HepG2 (cell line): Measurements from ENCODE around the gene SYNPO. TPM values are rescaled to one million over a fixed set of nuclear protein-coding genes. Genes with fewer than 3 reads are reported as not detected.

Experiments used
- ATAC-seq: fragments of 200-7000 bp; cut with Tn5 transposase; 3 replicates; pipeline ENCODE4 v1.9.1; 2020; ENCODE audit warnings: mild to moderate bottlenecking, moderate library complexity
- BruUV-seq: library from RNA; stranded (reverse); fragments of 400-500 nt; replicated peaks from 2 replicates; lab custom pipeline; 2021; lab: Mats Ljungman, UMichigan
- CTCF ChIA-PET: fragments of 300-600 bp; formaldehyde crosslinking; extraction: SDS; loops from one replicate; lab custom pipeline; 2021; ENCODE audit warnings: low total read pairs, inconsistent platforms, low intra/inter-chr PET ratio; lab: Yijun Ruan, JAX
- POLR2A ChIA-PET: fragments of 350-600 bp; sonication (Branson Sonifier 250); formaldehyde crosslinking; loops from one replicate; lab custom pipeline; 2020; ENCODE audit warnings: antibody characterized with exemption, inconsistent platforms; lab: Yijun Ruan, JAX
- DNase-seq: peaks from one replicate; pipeline ENCODE4 v3.0.0-alpha.2; 2015; ENCODE audit warnings: low spot score
- FAIRE-seq: peaks from 3 replicates; lab custom pipeline; 2011; peaks lifted over from hg19 to GRCh38; lab: Jason Lieb, UNC
- H2AFZ ChIP-seq: one replicate; pipeline ENCODE4 v1.6.1; 2011; ENCODE audit warnings: low read length, inconsistent platforms
- H3K27ac ChIP-seq: fragments of 300-600 bp; 3 replicates; pipeline ENCODE4 v1.8.0; 2011; ENCODE audit warnings: mixed run types, mild to moderate bottlenecking, mixed read lengths, low read length, inconsistent platforms; ENCODE audit not compliant: insufficient read depth; ENCODE audit errors: extremely low read length
- H3K27me3 ChIP-seq, 2 experiments: fragments of 200-600 bp in 1 of 2; 2 replicates in 1 of 2; 3 replicates in 1 of 2; pipeline versions ENCODE4 v1.6.0 to v1.8.0; 2011; ENCODE audit warnings: low read length in 2 of 2, mild to moderate bottlenecking in 2 of 2, moderate library complexity in 2 of 2, inconsistent platforms in 1 of 2; ENCODE audit not compliant: insufficient read depth in 2 of 2, control insufficient read depth in 1 of 2
- H3K36me3 ChIP-seq, 2 experiments: fragments of 200-600 bp in 1 of 2; replicated peaks in 1 of 2; 2 replicates in 1 of 2; 3 replicates in 1 of 2; pipeline versions ENCODE4 v1.5.1 to v1.8.0; 2011; ENCODE audit warnings: low read length in 2 of 2, inconsistent platforms in 1 of 2; ENCODE audit not compliant: insufficient read depth in 2 of 2, control insufficient read depth in 1 of 2
- H3K4me1 ChIP-seq: 2 replicates; pipeline ENCODE4 v1.5.1; 2012; ENCODE audit warnings: low read length, inconsistent platforms; ENCODE audit not compliant: insufficient read depth
- H3K4me2 ChIP-seq: 2 replicates; pipeline ENCODE4 v1.6.0; 2011; ENCODE audit warnings: low read depth, low read length, inconsistent platforms
- H3K4me3 ChIP-seq, 3 experiments: fragments of 200-600 bp in 1 of 3; sonication (generic), shearing (Covaris generic) in 1 of 3; replicated peaks in 1 of 3; 2 replicates each; pipeline ENCODE4 v1.5.1; 2011 to 2016; ENCODE audit warnings: low read length in 3 of 3, inconsistent platforms in 2 of 3, low read depth in 2 of 3, mild to moderate bottlenecking in 2 of 3, control low read depth in 1 of 3, mixed read lengths in 1 of 3; ENCODE audit not compliant: insufficient read depth in 1 of 3
- H3K79me2 ChIP-seq: one replicate; pipeline ENCODE4 v1.6.1; 2011; ENCODE audit warnings: low read length, inconsistent platforms; ENCODE audit not compliant: insufficient read depth
- H3K9ac ChIP-seq: 2 replicates; pipeline ENCODE4 v1.6.0; 2011; ENCODE audit warnings: mild to moderate bottlenecking, low read depth, low read length, inconsistent platforms; ENCODE audit not compliant: insufficient read depth
- H3K9me3 ChIP-seq: 2 replicates; pipeline ENCODE4 v1.5.1; 2012; ENCODE audit warnings: mild to moderate bottlenecking, low read length
- H4K20me1 ChIP-seq: 2 replicates; pipeline ENCODE4 v1.6.0; 2011; ENCODE audit warnings: inconsistent platforms, mild to moderate bottlenecking, low read length, moderate library complexity; ENCODE audit not compliant: insufficient read depth
- FOXA1 ChIP-seq, 2 experiments: fragments of 450-650 bp in 1 of 2; sonication (generic) in 1 of 2; formaldehyde crosslinking in 1 of 2; IDR thresholded peaks; 2 replicates each; pipeline versions ENCODE4 v1.4.0 to v1.6.1; 2016 to 2020; ENCODE audit warnings: missing genetic modification reagents in 1 of 2
- HNRNPH1 ChIP-seq: fragments of 200-400 bp; formaldehyde crosslinking; optimal IDR thresholded peaks from 2 replicates; pipeline ENCODE3; 2017; ENCODE audit warnings: mild to moderate bottlenecking, low read depth, low read length
- KDM5A ChIP-seq: fragments of 200-600 bp; sonication (generic); IDR thresholded peaks from 2 replicates; pipeline ENCODE4 v1.7.0; 2018; ENCODE audit warnings: antibody characterized with exemption, mild to moderate bottlenecking, low read length, borderline replicate concordance
- TFDP2 ChIP-seq: sonication (generic); formaldehyde crosslinking; IDR thresholded peaks from 2 replicates; pipeline ENCODE4 v1.4.0; 2020; ENCODE audit warnings: missing genetic modification reagents
- TGIF2 ChIP-seq: IDR thresholded peaks from 2 replicates; pipeline ENCODE4 v1.6.1; 2016; ENCODE audit warnings: control low read depth, missing compliant biosample characterization
- YY1 ChIP-seq: IDR thresholded peaks from 2 replicates; pipeline ENCODE4 v1.6.1; 2011; ENCODE audit warnings: low read length, low read depth, moderate library complexity, mild to moderate bottlenecking; ENCODE audit not compliant: insufficient read depth, insufficient replicate concordance
- ZMYM4 ChIP-seq: sonication (generic); formaldehyde crosslinking; IDR thresholded peaks from 2 replicates; pipeline ENCODE4 v1.8.1; 2023; ENCODE audit warnings: mild to moderate bottlenecking, missing genetic modification reagents
- ZNF10 ChIP-seq: sonication (generic); formaldehyde crosslinking; IDR thresholded peaks from 2 replicates; pipeline ENCODE4 v1.4.0; 2020; ENCODE audit warnings: mild to moderate bottlenecking, low read depth, missing genetic modification reagents, borderline replicate concordance
- ZNF207 ChIP-seq: fragments of 450-650 bp; IDR thresholded peaks from 2 replicates; pipeline ENCODE4 v1.6.1; 2016; ENCODE audit warnings: antibody characterized with exemption, borderline replicate concordance
- ZNF326 ChIP-seq: sonication (generic); formaldehyde crosslinking; IDR thresholded peaks from 2 replicates; pipeline ENCODE4 v1.4.0; 2020; ENCODE audit warnings: missing genetic modification reagents, borderline replicate concordance
- ZNF639 ChIP-seq: conservative IDR thresholded peaks from 2 replicates; pipeline ENCODE4 v1.6.1; 2018; ENCODE audit warnings: missing genetic modification reagents
- ZNF720 ChIP-seq: sonication (generic); formaldehyde crosslinking; IDR thresholded peaks from 2 replicates; pipeline ENCODE4 v1.4.0; 2020; ENCODE audit warnings: missing genetic modification reagents
- WGBS: methylation state at CpG from one replicate; pipeline ENCODE4 v1.1.6; 2017; ENCODE audit warnings: low lambda C conversion rate; 5-methylcytosine and 5-hydroxymethylcytosine counted together
- in situ Hi-C: cut with HindIII; loops from 2 replicates; pipeline ENCODE4 v1.10.0; 2017; ENCODE audit warnings: low pct_unique_long_range_greater_than_20kb; ENCODE audit not compliant: extremely low pct_ligation_motif_present
- intact Hi-C: fragments of 100-400 bp; cut with micrococcal nuclease; formaldehyde crosslinking; loops from one replicate; pipeline ENCODE4 v1.10.0; 2022; ENCODE audit not compliant: unreplicated experiment
- polyA plus RNA-seq, 8 experiments: library from polyadenylated mRNA; depleted of rRNA in 3 of 8; stranded (reverse) in 7 of 8; unstranded in 1 of 8; fragments of >200 nt; fragmentation: Illumina TruSeq in 4 of 8; extraction: Trizol in 4 of 8; gene quantifications; 2 replicates each; pipeline versions ENCODE4 v1.2.1 to v1.2.3, GENCODE V29; 2011 to 2016; ENCODE audit warnings: low read depth in 4 of 8, missing spikeins in 1 of 8, mixed read lengths in 1 of 8; ENCODE audit not compliant: insufficient read depth in 1 of 8
- total RNA-seq, 5 experiments: library from RNA; depleted of rRNA; stranded (reverse); fragments of >200 nt; fragmentation: Illumina TruSeq; extraction: Trizol; gene quantifications; 2 replicates each; pipeline ENCODE4 v1.2.3, GENCODE V29; 2016; ENCODE audit warnings: low read depth in 1 of 5
- TF ChIP-seq, protein P1 (sequence below), 2 experiments: IDR thresholded peaks; 2 replicates each; pipeline ENCODE4 v1.6.1; 2011 to 2012; ENCODE audit warnings: low read length in 2 of 2, borderline replicate concordance in 1 of 2, low read depth in 1 of 2, mild to moderate bottlenecking in 1 of 2, moderate library complexity in 1 of 2
- TF ChIP-seq, protein P2 (sequence below): sonication (generic); formaldehyde crosslinking; IDR thresholded peaks from 2 replicates; pipeline ENCODE4 v1.4.0; 2020; ENCODE audit warnings: missing genetic modification reagents

The SYNPO gene
- total and polyA plus RNA-seq, 2 of the 13 experiments (the other 11 are each of a cell fraction or from before 2014, with no cell fraction given): 0.09 to 0.30 TPM

DNA sequence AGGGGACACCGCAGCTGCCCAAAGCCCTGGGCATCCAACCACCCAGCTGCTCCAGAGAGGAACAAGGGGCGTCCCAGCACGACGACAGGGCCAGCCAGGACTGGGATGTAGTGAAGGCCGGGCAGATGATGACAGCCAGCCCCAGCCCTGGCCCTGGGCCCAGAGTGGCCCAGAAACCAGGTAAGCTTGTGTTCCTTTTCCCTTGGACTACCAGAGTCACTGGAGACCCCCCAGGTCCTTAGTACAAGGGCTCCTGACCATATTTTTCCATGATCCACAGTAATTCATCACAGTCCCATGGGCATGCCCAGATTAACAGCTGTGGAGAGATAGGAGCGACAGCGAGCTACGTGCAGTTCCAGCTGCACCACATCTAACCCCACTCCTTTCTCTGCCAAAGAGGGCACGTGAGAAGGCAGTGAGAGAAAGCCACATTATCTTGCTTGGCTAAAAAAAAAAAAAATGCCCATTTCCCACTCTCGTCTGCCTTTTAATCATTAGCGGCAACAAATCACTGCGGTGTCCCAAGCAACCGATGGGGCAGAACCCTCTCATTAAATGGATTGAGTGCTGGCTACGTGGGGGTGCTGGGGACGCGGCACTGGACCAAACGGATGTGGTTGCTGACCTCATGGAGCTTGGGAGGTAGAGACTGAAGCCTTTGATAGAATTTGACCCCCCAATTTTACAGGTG, 21.7 kb upstream of the SYNPO start:
- H3K79me2 ChIP-seq: no peaks in the 10 kb centered on the region
- H3K4me1 ChIP-seq: peaks cover 39% of the 10 kb centered on the region
- no peaks in the 10 kb centered on the region for H4K20me1 ChIP-seq
- peaks cover 0 to 30% of the 10 kb centered on the region in 2 experiments; a peak in 3 of 5 replicates for H3K27me3 ChIP-seq
- H3K4me2 ChIP-seq: no peak overlapping the region
- no peak for FAIRE-seq
- BruUV-seq: no TSS peak
- no peak overlapping the region for H3K27ac ChIP-seq
- no peak overlapping the region for H2AFZ ChIP-seq
- no peaks in the 10 kb centered on the region for H3K9me3 ChIP-seq
- no peak for DNase-seq
- POLR2A ChIA-PET: no interaction called here
- 51% methylated on average over 17 of the region's 17 CpGs for WGBS
- intact Hi-C loops (no loop called here), in situ Hi-C loops (no loop called here)
- H3K9ac ChIP-seq: no peak overlapping the region
- no peak for ATAC-seq
- no peaks in the 10 kb centered on the region for H3K36me3 ChIP-seq
- no peak overlapping the region for H3K4me3 ChIP-seq
- CTCF ChIA-PET: no interaction called here
- TF ChIP-seq HNRNPH1 (no peak), TGIF2 (CRISPR knock-in tag) (no peak), ZNF639 (CRISPR knock-in tag) (no peak), YY1 (no peak), ZNF207 (no peak), KDM5A (no peak), ZNF720 (CRISPR knock-in tag) (no peak), ZNF10 (no peak), ZNF326 (CRISPR knock-in tag) (no peak), FOXA1 (IDR thresholded peaks at IDR 0.05) (no peak), FOXA1 (CRISPR knock-in tag; IDR thresholded peaks at IDR 0.05) (no peak), ZMYM4 (CRISPR knock-in tag) (no peak), TFDP2 (CRISPR knock-in tag) (no peak)
- TF ChIP-seq, protein P1, sequence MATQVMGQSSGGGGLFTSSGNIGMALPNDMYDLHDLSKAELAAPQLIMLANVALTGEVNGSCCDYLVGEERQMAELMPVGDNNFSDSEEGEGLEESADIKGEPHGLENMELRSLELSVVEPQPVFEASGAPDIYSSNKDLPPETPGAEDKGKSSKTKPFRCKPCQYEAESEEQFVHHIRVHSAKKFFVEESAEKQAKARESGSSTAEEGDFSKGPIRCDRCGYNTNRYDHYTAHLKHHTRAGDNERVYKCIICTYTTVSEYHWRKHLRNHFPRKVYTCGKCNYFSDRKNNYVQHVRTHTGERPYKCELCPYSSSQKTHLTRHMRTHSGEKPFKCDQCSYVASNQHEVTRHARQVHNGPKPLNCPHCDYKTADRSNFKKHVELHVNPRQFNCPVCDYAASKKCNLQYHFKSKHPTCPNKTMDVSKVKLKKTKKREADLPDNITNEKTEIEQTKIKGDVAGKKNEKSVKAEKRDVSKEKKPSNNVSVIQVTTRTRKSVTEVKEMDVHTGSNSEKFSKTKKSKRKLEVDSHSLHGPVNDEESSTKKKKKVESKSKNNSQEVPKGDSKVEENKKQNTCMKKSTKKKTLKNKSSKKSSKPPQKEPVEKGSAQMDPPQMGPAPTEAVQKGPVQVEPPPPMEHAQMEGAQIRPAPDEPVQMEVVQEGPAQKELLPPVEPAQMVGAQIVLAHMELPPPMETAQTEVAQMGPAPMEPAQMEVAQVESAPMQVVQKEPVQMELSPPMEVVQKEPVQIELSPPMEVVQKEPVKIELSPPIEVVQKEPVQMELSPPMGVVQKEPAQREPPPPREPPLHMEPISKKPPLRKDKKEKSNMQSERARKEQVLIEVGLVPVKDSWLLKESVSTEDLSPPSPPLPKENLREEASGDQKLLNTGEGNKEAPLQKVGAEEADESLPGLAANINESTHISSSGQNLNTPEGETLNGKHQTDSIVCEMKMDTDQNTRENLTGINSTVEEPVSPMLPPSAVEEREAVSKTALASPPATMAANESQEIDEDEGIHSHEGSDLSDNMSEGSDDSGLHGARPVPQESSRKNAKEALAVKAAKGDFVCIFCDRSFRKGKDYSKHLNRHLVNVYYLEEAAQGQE (IDR thresholded peaks at IDR 0.05; ENCODE audit: borderline replicate concordance in 1 of 2, low read depth in 1 of 2, low read length in 2 of 2): no peak
- TF ChIP-seq, protein P2, sequence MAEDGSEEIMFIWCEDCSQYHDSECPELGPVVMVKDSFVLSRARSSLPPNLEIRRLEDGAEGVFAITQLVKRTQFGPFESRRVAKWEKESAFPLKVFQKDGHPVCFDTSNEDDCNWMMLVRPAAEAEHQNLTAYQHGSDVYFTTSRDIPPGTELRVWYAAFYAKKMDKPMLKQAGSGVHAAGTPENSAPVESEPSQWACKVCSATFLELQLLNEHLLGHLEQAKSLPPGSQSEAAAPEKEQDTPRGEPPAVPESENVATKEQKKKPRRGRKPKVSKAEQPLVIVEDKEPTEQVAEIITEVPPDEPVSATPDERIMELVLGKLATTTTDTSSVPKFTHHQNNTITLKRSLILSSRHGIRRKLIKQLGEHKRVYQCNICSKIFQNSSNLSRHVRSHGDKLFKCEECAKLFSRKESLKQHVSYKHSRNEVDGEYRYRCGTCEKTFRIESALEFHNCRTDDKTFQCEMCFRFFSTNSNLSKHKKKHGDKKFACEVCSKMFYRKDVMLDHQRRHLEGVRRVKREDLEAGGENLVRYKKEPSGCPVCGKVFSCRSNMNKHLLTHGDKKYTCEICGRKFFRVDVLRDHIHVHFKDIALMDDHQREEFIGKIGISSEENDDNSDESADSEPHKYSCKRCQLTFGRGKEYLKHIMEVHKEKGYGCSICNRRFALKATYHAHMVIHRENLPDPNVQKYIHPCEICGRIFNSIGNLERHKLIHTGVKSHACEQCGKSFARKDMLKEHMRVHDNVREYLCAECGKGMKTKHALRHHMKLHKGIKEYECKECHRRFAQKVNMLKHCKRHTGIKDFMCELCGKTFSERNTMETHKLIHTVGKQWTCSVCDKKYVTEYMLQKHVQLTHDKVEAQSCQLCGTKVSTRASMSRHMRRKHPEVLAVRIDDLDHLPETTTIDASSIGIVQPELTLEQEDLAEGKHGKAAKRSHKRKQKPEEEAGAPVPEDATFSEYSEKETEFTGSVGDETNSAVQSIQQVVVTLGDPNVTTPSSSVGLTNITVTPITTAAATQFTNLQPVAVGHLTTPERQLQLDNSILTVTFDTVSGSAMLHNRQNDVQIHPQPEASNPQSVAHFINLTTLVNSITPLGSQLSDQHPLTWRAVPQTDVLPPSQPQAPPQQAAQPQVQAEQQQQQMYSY (CRISPR knock-in tag): no peak
